ENCODE data around the gene PMEPA1. TPM values are rescaled to one million over a fixed set of nuclear protein-coding genes. Genes with fewer than 3 reads are reported as not detected.
A peak's percentile ranks its signal among the peaks of the same experiment; 100 is the strongest.

PMEPA1 gene
- total RNA-seq, 4 donors from 2014 or later = 10.2 to 33.6 (median 18.3) TPM

- Histone ChIP-seq H3K4me1 (peaks cover 0 to 57% (median 18%) of the 10 kb centered on the region in 4 donors), H3K4me3 (no peak overlapping the region), H3K27ac (peak overlapping the region in 1 of 4 donors; percentile 2), H3K36me3 (peaks cover 0 to 33% (median 0%) of the 10 kb centered on the region in 3 donors), H3K27me3 (no peaks in the 10 kb centered on the region), H3K9me3 (no peaks in the 10 kb centered on the region)
- WGBS, 2 donors = 82 to 83% methylated on average over 22 to 24 of the region's 25 CpGs
- no peak for TF ChIP-seq POLR2A (IDR thresholded peaks at IDR 0.05)
- no peak for TF ChIP-seq EP300 (IDR thresholded peaks at IDR 0.05)
- no peak for TF ChIP-seq CTCF (IDR thresholded peaks at IDR 0.05)
- DNase-seq (ENCODE audit: low spot score in 2 of 2) = peak in 1 of 2 donors; percentile 7
These were observed 50.8 kb downstream of the PMEPA1 start for GRCh38 chr20:57658833-57659516.

GRCh38 chr20:57658447-57658832, 51.4 kb downstream of the PMEPA1 start:
- Histone ChIP-seq H3K27ac (no peak overlapping the region), H3K36me3 (peaks cover 0 to 39% (median 0%) of the 10 kb centered on the region in 3 donors), H3K4me3 (no peak overlapping the region), H3K9me3 (no peaks in the 10 kb centered on the region), H3K27me3 (no peaks in the 10 kb centered on the region), H3K4me1 (peaks cover 0 to 52% (median 17%) of the 10 kb centered on the region in 4 donors)
- 70 to 72% methylated on average over 8 of the region's 8 CpGs for WGBS, 2 donors
- DNase-seq (ENCODE audit: low spot score in 2 of 2) = peak in 1 of 2 donors; percentile 9
- TF ChIP-seq CTCF (IDR thresholded peaks at IDR 0.05) (no peak), POLR2A (IDR thresholded peaks at IDR 0.05) (no peak), EP300 (IDR thresholded peaks at IDR 0.05) (no peak)

- Histone ChIP-seq H3K4me3 (no peak overlapping the region), H3K4me1 (peaks cover 0 to 46% (median 12%) of the 10 kb centered on the region in 4 donors), H3K9me3 (no peaks in the 10 kb centered on the region), H3K27ac (peak overlapping the region in 1 of 4 donors; percentile 27), H3K27me3 (no peaks in the 10 kb centered on the region), H3K36me3 (peaks cover 0 to 45% (median 0%) of the 10 kb centered on the region in 3 donors)
- DNase-seq (ENCODE audit: low spot score in 2 of 2) = peak; percentile 5 to 13
- 77 to 87% methylated on average over 22 to 32 of the region's 36 CpGs for WGBS, 2 donors
- TF ChIP-seq POLR2A (IDR thresholded peaks at IDR 0.05) = no peak
These were observed 52.0 kb downstream of the PMEPA1 start for GRCh38 chr20:57657535-57658446.

GRCh38 chr20:57656821-57657534, 52.8 kb downstream of the PMEPA1 start:
- no peaks in the 10 kb centered on the region for H3K27me3 ChIP-seq
- peaks cover 0 to 37% (median 7%) of the 10 kb centered on the region in 4 donors for H3K4me1 ChIP-seq
- H3K36me3 ChIP-seq = peaks cover 2 to 53% (median 7%) of the 10 kb centered on the region in 3 donors
- DNase-seq (ENCODE audit: low spot score in 2 of 2) = no peak
- peak overlapping the region in 1 of 4 donors; percentile 45 for H3K27ac ChIP-seq
- TF ChIP-seq EP300 (IDR thresholded peaks at IDR 0.05) = no peak
- TF ChIP-seq POLR2A (IDR thresholded peaks at IDR 0.05) = no peak
- no peak overlapping the region for H3K4me3 ChIP-seq
- WGBS, 2 donors = 92% methylated on average over 15 to 20 of the region's 20 CpGs
- no peaks in the 10 kb centered on the region for H3K9me3 ChIP-seq

- H3K27me3 ChIP-seq = no peaks in the 10 kb centered on the region
- no peaks in the 10 kb centered on the region for H3K9me3 ChIP-seq
- no peak for TF ChIP-seq POLR2A (IDR thresholded peaks at IDR 0.05)
- no peak for TF ChIP-seq CTCF (IDR thresholded peaks at IDR 0.05)
- no peak for TF ChIP-seq EP300 (IDR thresholded peaks at IDR 0.05)
- H3K36me3 ChIP-seq = peaks cover 2 to 58% (median 9%) of the 10 kb centered on the region in 3 donors
- H3K27ac ChIP-seq = peak overlapping the region in 2 of 4 donors; percentile 13 to 45
- DNase-seq (ENCODE audit: low spot score in 2 of 2) = peak in 1 of 2 donors; percentile 4
- peaks cover 0 to 31% (median 5%) of the 10 kb centered on the region in 4 donors for H3K4me1 ChIP-seq
- 79 to 84% methylated on average over 11 to 14 of the region's 15 CpGs for WGBS, 2 donors
- no peak overlapping the region for H3K4me3 ChIP-seq
These were observed 53.5 kb downstream of the PMEPA1 start for GRCh38 chr20:57656252-57656820.
